CD4-positive, CD25-positive, alpha-beta regulatory T cell (primary cell): ENCODE measurements around the gene XYLT1. TPM values are rescaled to one million over a fixed set of nuclear protein-coding genes. Genes with fewer than 3 reads are reported as not detected.

Experiments
- ATAC-seq, 2 donors: fragments of 150-1000 bp; cut with Tn5 transposase; one replicate each; pipeline ENCODE4 v1.10.0; 2021; ENCODE audit warnings: low read depth in 2 of 2, moderate number of reproducible peaks in 2 of 2, moderate library complexity in 1 of 2
- DNase-seq, 3 donors: peaks; one replicate each; pipeline versions ENCODE4 v3.0.0 to v3.0.0-alpha.2; 2012 to 2022; ENCODE audit warnings: mixed read lengths in 1 of 3
- H3K27ac ChIP-seq: one replicate; pipeline ENCODE4 v1.7.0; 2013; ENCODE audit warnings: mild to moderate bottlenecking, low read length; ENCODE audit not compliant: insufficient read depth, poor library complexity, severe bottlenecking
- H3K27me3 ChIP-seq: one replicate; pipeline ENCODE4 v1.7.0; 2013; ENCODE audit warnings: low read length; ENCODE audit not compliant: control insufficient read depth, insufficient read depth
- H3K36me3 ChIP-seq: one replicate; pipeline ENCODE4 v1.7.0; 2013; ENCODE audit warnings: mild to moderate bottlenecking, low read length, moderate library complexity; ENCODE audit not compliant: control insufficient read depth, insufficient read depth
- H3K4me1 ChIP-seq: 2 replicates; pipeline ENCODE4 v1.7.0; 2013; ENCODE audit warnings: mild to moderate bottlenecking, low read length; ENCODE audit not compliant: insufficient read depth, control insufficient read depth, poor library complexity, severe bottlenecking
- H3K4me3 ChIP-seq: one replicate; pipeline ENCODE4 v1.7.0; 2013; ENCODE audit warnings: low read depth, mild to moderate bottlenecking, low read length, moderate library complexity
- H3K9me3 ChIP-seq, 2 experiments: 1 replicate in 1 of 2; 2 replicates in 1 of 2; pipeline ENCODE4 v1.7.0; 2013; ENCODE audit warnings: low read length in 2 of 2, mild to moderate bottlenecking in 1 of 2, moderate library complexity in 1 of 2; ENCODE audit not compliant: control insufficient read depth in 2 of 2
- H3K27ac Mint-ChIP-seq, 3 donors: one replicate each; pipeline ENCODE4 v1.8.0; 2020 to 2022; ENCODE audit warnings: mild to moderate bottlenecking in 3 of 3, mixed read lengths in 3 of 3, moderate library complexity in 2 of 3
- H3K27me3 Mint-ChIP-seq: one replicate; pipeline ENCODE4 v1.8.0; 2022; ENCODE audit warnings: mild to moderate bottlenecking, mixed read lengths
- H3K36me3 Mint-ChIP-seq: one replicate; pipeline ENCODE4 v1.8.0; 2020; ENCODE audit warnings: mixed read lengths
- H3K4me1 Mint-ChIP-seq, 4 donors: one replicate each; pipeline ENCODE4 v1.8.0; 2020 to 2022; ENCODE audit warnings: mixed read lengths in 4 of 4, mild to moderate bottlenecking in 1 of 4
- H3K4me3 Mint-ChIP-seq, 4 donors: one replicate each; pipeline ENCODE4 v1.8.0; 2020 to 2022; ENCODE audit warnings: mild to moderate bottlenecking in 4 of 4, mixed read lengths in 4 of 4, moderate library complexity in 3 of 4
- H3K9me3 Mint-ChIP-seq, 7 donors: one replicate each; pipeline ENCODE4 v1.8.0; 2020 to 2022; ENCODE audit warnings: mixed read lengths in 7 of 7, mild to moderate bottlenecking in 3 of 7, moderate library complexity in 2 of 7
- polyA plus RNA-seq, 4 donors: library from polyadenylated mRNA; unstranded; fragments of 300-500 nt; fragmentation: Illumina TruSeq; gene quantifications; one replicate each; pipeline ENCODE4 v1.2.3, GENCODE V29; 2021
- total RNA-seq: library from RNA; stranded (reverse); gene quantifications from one replicate; pipeline ENCODE4 v1.2.3, GENCODE V29; 2022

XYLT1 gene
- total and polyA plus RNA-seq, 5 donors from 2014 or later: 0.68 to 26.3 (median 3.1) TPM

- ATAC-seq: no peak
- Mint-ChIP-seq H3K27me3 (no peaks in the 10 kb centered on the region), H3K4me1 (peaks cover 0 to 12% (median 5%) of the 10 kb centered on the region in 4 donors), H3K36me3 (peaks cover 4% of the 10 kb centered on the region), H3K9me3 (peaks cover 0 to 2% (median 0%) of the 10 kb centered on the region in 7 donors), H3K27ac (peak overlapping the region in 2 of 3 donors; percentile 11 to 52), H3K4me3 (no peak overlapping the region)
- Histone ChIP-seq H3K36me3 (peaks cover 2% of the 10 kb centered on the region), H3K27me3 (no peaks in the 10 kb centered on the region), H3K4me1 (no peaks in the 10 kb centered on the region), H3K9me3 (no peaks in the 10 kb centered on the region), H3K4me3 (no peak overlapping the region), H3K27ac (no peak overlapping the region)
- DNase-seq: no peak
Observed at GRCh38 chr16:17334096-17334495, 136.7 kb downstream of the XYLT1 start.

GRCh38 chr16:17333229-17333628, 137.5 kb downstream of the XYLT1 start:
- DNase-seq (no peak), ATAC-seq (no peak)
- H3K27ac Mint-ChIP-seq: peak overlapping the region in 1 of 3 donors; percentile 42
- peaks cover 0 to 13% (median 6%) of the 10 kb centered on the region in 4 donors for H3K4me1 Mint-ChIP-seq
- no peak overlapping the region for H3K4me3 Mint-ChIP-seq
- no peak overlapping the region for H3K27ac ChIP-seq
- no peaks in the 10 kb centered on the region for H3K9me3 ChIP-seq
- H3K27me3 ChIP-seq: no peaks in the 10 kb centered on the region
- H3K4me1 ChIP-seq: no peaks in the 10 kb centered on the region
- H3K9me3 Mint-ChIP-seq: peaks cover 0 to 2% (median 0%) of the 10 kb centered on the region in 7 donors
- no peaks in the 10 kb centered on the region for H3K27me3 Mint-ChIP-seq
- peaks cover 2% of the 10 kb centered on the region for H3K36me3 ChIP-seq
- no peak overlapping the region for H3K4me3 ChIP-seq
- H3K36me3 Mint-ChIP-seq: peaks cover 4% of the 10 kb centered on the region

GRCh38 chr16:17331991-17332390, 138.8 kb downstream of the XYLT1 start:
- Histone ChIP-seq H3K4me1 (no peaks in the 10 kb centered on the region), H3K9me3 (no peaks in the 10 kb centered on the region), H3K36me3 (peaks cover 2% of the 10 kb centered on the region), H3K27me3 (no peaks in the 10 kb centered on the region), H3K4me3 (no peak overlapping the region), H3K27ac (no peak overlapping the region)
- H3K27me3 Mint-ChIP-seq: no peaks in the 10 kb centered on the region
- DNase-seq: no peak
- peaks cover 0 to 11% (median 5%) of the 10 kb centered on the region in 4 donors for H3K4me1 Mint-ChIP-seq
- peaks cover 0 to 2% (median 0%) of the 10 kb centered on the region in 7 donors for H3K9me3 Mint-ChIP-seq
- peak overlapping the region in 1 of 3 donors; percentile 35 for H3K27ac Mint-ChIP-seq
- no peak overlapping the region for H3K4me3 Mint-ChIP-seq
- no peak for ATAC-seq
- H3K36me3 Mint-ChIP-seq: peaks cover 7% of the 10 kb centered on the region

- Mint-ChIP-seq H3K27me3 (no peaks in the 10 kb centered on the region), H3K4me1 (peaks cover 0 to 13% (median 5%) of the 10 kb centered on the region in 4 donors), H3K9me3 (peaks cover 0 to 2% (median 0%) of the 10 kb centered on the region in 7 donors), H3K4me3 (no peak overlapping the region), H3K36me3 (peaks cover 7% of the 10 kb centered on the region), H3K27ac (peak overlapping the region in 1 of 3 donors; percentile 35)
- Histone ChIP-seq H3K27me3 (no peaks in the 10 kb centered on the region), H3K9me3 (no peaks in the 10 kb centered on the region), H3K4me1 (no peaks in the 10 kb centered on the region), H3K4me3 (no peak overlapping the region), H3K27ac (no peak overlapping the region), H3K36me3 (peaks cover 1% of the 10 kb centered on the region)
- DNase-seq (no peak), ATAC-seq (no peak)
Observed at GRCh38 chr16:17331071-17331607, 139.6 kb downstream of the XYLT1 start.

- no peaks in the 10 kb centered on the region for H3K9me3 ChIP-seq
- no peak overlapping the region for H3K27ac ChIP-seq
- no peak for ATAC-seq
- no peaks in the 10 kb centered on the region for H3K36me3 ChIP-seq
- H3K27me3 Mint-ChIP-seq: no peaks in the 10 kb centered on the region
- H3K9me3 Mint-ChIP-seq: peaks cover 0 to 2% (median 0%) of the 10 kb centered on the region in 7 donors
- H3K27me3 ChIP-seq: no peaks in the 10 kb centered on the region
- H3K4me1 ChIP-seq: no peaks in the 10 kb centered on the region
- H3K4me1 Mint-ChIP-seq: peaks cover 0 to 10% (median 7%) of the 10 kb centered on the region in 4 donors
- no peak overlapping the region for H3K27ac Mint-ChIP-seq
- DNase-seq: no peak
- H3K4me3 Mint-ChIP-seq: no peak overlapping the region
- H3K36me3 Mint-ChIP-seq: peaks cover 7% of the 10 kb centered on the region
- H3K4me3 ChIP-seq: no peak overlapping the region
Observed at GRCh38 chr16:17330044-17330443, 140.7 kb downstream of the XYLT1 start.

- no peak for ATAC-seq
- Histone ChIP-seq H3K4me1 (no peaks in the 10 kb centered on the region), H3K36me3 (no peaks in the 10 kb centered on the region), H3K9me3 (no peaks in the 10 kb centered on the region), H3K27me3 (no peaks in the 10 kb centered on the region), H3K4me3 (no peak overlapping the region), H3K27ac (no peak overlapping the region)
- peaks cover 0 to 2% (median 0%) of the 10 kb centered on the region in 7 donors for H3K9me3 Mint-ChIP-seq
- H3K4me1 Mint-ChIP-seq: peaks cover 0 to 12% (median 7%) of the 10 kb centered on the region in 4 donors
- H3K4me3 Mint-ChIP-seq: no peak overlapping the region
- peak overlapping the region in 1 of 3 donors; percentile 45 for H3K27ac Mint-ChIP-seq
- peaks cover 7% of the 10 kb centered on the region for H3K36me3 Mint-ChIP-seq
- no peak for DNase-seq
- H3K27me3 Mint-ChIP-seq: no peaks in the 10 kb centered on the region
Observed at GRCh38 chr16:17329391-17329790, 141.4 kb downstream of the XYLT1 start.

GRCh38 chr16:17328932-17329331, 141.8 kb downstream of the XYLT1 start:
- H3K27me3 Mint-ChIP-seq: no peaks in the 10 kb centered on the region
- H3K4me3 ChIP-seq: no peak overlapping the region
- H3K4me1 Mint-ChIP-seq: peaks cover 0 to 14% (median 8%) of the 10 kb centered on the region in 4 donors
- H3K4me3 Mint-ChIP-seq: no peak overlapping the region
- DNase-seq (no peak), ATAC-seq (no peak)
- H3K9me3 ChIP-seq: no peaks in the 10 kb centered on the region
- no peaks in the 10 kb centered on the region for H3K36me3 ChIP-seq
- peaks cover 0 to 2% (median 0%) of the 10 kb centered on the region in 7 donors for H3K9me3 Mint-ChIP-seq
- no peak overlapping the region for H3K27ac ChIP-seq
- peaks cover 9% of the 10 kb centered on the region for H3K36me3 Mint-ChIP-seq
- no peaks in the 10 kb centered on the region for H3K27me3 ChIP-seq
- no peaks in the 10 kb centered on the region for H3K4me1 ChIP-seq
- H3K27ac Mint-ChIP-seq: peak overlapping the region in 1 of 3 donors; percentile 45
